Tibial artery (tissue), 4 donors: ENCODE measurements around the gene CNGA4.
A peak's percentile ranks its signal among the peaks of the same experiment; 100 is the strongest.

Experiments
- DNase-seq, 2 donors: peaks; one replicate each; pipeline ENCODE4 v3.0.0-alpha.2; 2019
- H3K27ac ChIP-seq, 2 donors: fragments of 200-600 bp; sonication (generic) in 1 of 2; 1 replicate in 1 of 2; 2 replicates in 1 of 2; pipeline ENCODE4 v1.5.1; 2018 to 2019; ENCODE audit warnings: mild to moderate bottlenecking in 1 of 2
- H3K27me3 ChIP-seq, 2 donors: fragments of 200-600 bp; sonication (generic) in 1 of 2; one replicate each; pipeline versions ENCODE4 v1.5.1 to v1.6.0; 2016 to 2019
- H3K36me3 ChIP-seq, 3 donors: fragments of 200-600 bp; sonication (generic) in 2 of 3; one replicate each; pipeline ENCODE4 v1.5.1; 2016 to 2019; ENCODE audit warnings: mild to moderate bottlenecking in 2 of 3
- H3K4me1 ChIP-seq, 4 donors: fragments of 200-600 bp; sonication (generic) in 2 of 4; 1 replicate in 3 of 4; 2 replicates in 1 of 4; pipeline ENCODE4 v1.5.1; 2016 to 2019
- H3K4me3 ChIP-seq, 2 donors: fragments of 200-600 bp; sonication (generic) in 1 of 2; 1 replicate in 1 of 2; 2 replicates in 1 of 2; pipeline ENCODE4 v1.5.1; 2018 to 2019; ENCODE audit warnings: mild to moderate bottlenecking in 2 of 2
- H3K9me3 ChIP-seq, 3 donors: fragments of 200-600 bp; sonication (generic) in 1 of 3; one replicate each; pipeline ENCODE4 v1.5.1; 2016 to 2019
- CTCF ChIP-seq, 2 experiments: fragments of 200-600 bp in 1 of 2; fragments of 450-650 bp in 1 of 2; IDR thresholded peaks; one replicate each; pipeline ENCODE4 v1.5.1; 2017 to 2019; ENCODE audit warnings: antibody characterized with exemption in 2 of 2, mild to moderate bottlenecking in 1 of 2, moderate library complexity in 1 of 2
- intact Hi-C: fragments of 100-400 bp; cut with DNase I; formaldehyde crosslinking; loops from one replicate; pipeline ENCODE4 v1.15.0; 2023; ENCODE audit warnings: low total_unique reads

The CNGA4 gene

GRCh38 chr11:6199174-6199810, 39.6 kb upstream of the CNGA4 start, which contains the start of gene OR52W1:
Gene OR52W1, plus strand, starts transcription at chr11:6199224. Its CDS starts 0 bp downstream, at chr11:6199224.
- no peak within 1 kb of the TSS for H3K4me3 ChIP-seq
- no peaks in the 10 kb centered on the region for H3K9me3 ChIP-seq
- intact Hi-C loops = no loop called here
- H3K4me1 ChIP-seq = no peaks in the 10 kb centered on the region
- H3K27ac ChIP-seq = no peak within 1 kb of the TSS
- no peak for DNase-seq
- H3K36me3 ChIP-seq = peaks cover 0 to 5% (median under 1%) of the 10 kb centered on the region in 3 donors
- no peak for TF ChIP-seq CTCF (IDR thresholded peaks at IDR 0.05)
- H3K27me3 ChIP-seq = no peaks in the 10 kb centered on the region

GRCh38 chr11:6200975-6201374, 37.9 kb upstream of the CNGA4 start:
- Histone ChIP-seq H3K4me3 (no peak overlapping the region), H3K27ac (no peak overlapping the region), H3K4me1 (no peaks in the 10 kb centered on the region), H3K27me3 (no peaks in the 10 kb centered on the region), H3K9me3 (no peaks in the 10 kb centered on the region), H3K36me3 (peaks cover 0 to 22% (median 15%) of the 10 kb centered on the region in 3 donors)
- intact Hi-C loops = no loop called here
- peak in 1 of 2 donors; percentile 79 for DNase-seq
- TF ChIP-seq CTCF (IDR thresholded peaks at IDR 0.05) = no peak

GRCh38 chr11:6201481-6201880, 37.4 kb upstream of the CNGA4 start:
- Histone ChIP-seq H3K9me3 (no peaks in the 10 kb centered on the region), H3K27me3 (no peaks in the 10 kb centered on the region), H3K4me1 (no peaks in the 10 kb centered on the region), H3K27ac (no peak overlapping the region), H3K36me3 (peaks cover 0 to 27% (median 15%) of the 10 kb centered on the region in 3 donors), H3K4me3 (no peak overlapping the region)
- TF ChIP-seq CTCF (IDR thresholded peaks at IDR 0.05) = no peak
- DNase-seq = no peak
- intact Hi-C loops = no loop called here

GRCh38 chr11:6202041-6202440, 36.8 kb upstream of the CNGA4 start:
- peaks cover 0 to 30% (median 15%) of the 10 kb centered on the region in 3 donors for H3K36me3 ChIP-seq
- H3K4me1 ChIP-seq = no peaks in the 10 kb centered on the region
- H3K27me3 ChIP-seq = no peaks in the 10 kb centered on the region
- H3K27ac ChIP-seq = no peak overlapping the region
- no peaks in the 10 kb centered on the region for H3K9me3 ChIP-seq
- no peak for DNase-seq
- H3K4me3 ChIP-seq = no peak overlapping the region
- intact Hi-C loops = no loop called here
- no peak for TF ChIP-seq CTCF (IDR thresholded peaks at IDR 0.05)

- Histone ChIP-seq H3K27ac (no peak overlapping the region), H3K36me3 (peaks cover 0 to 42% (median 27%) of the 10 kb centered on the region in 3 donors), H3K4me1 (no peaks in the 10 kb centered on the region), H3K27me3 (no peaks in the 10 kb centered on the region), H3K9me3 (no peaks in the 10 kb centered on the region), H3K4me3 (no peak overlapping the region)
- TF ChIP-seq CTCF (IDR thresholded peaks at IDR 0.05) = no peak
- intact Hi-C loops = no loop called here
- no peak for DNase-seq
Measured at GRCh38 chr11:6203327-6203726, 35.6 kb upstream of the CNGA4 start.
